HG02981 (cell line): ENCODE data around the gene ARFGEF3.

ENCODE experiments used
- ATAC-seq: cut with Tn5 transposase; IDR thresholded peaks from one replicate; pipeline ENCODE4 v1.9.1; 2021; ENCODE audit warnings: mild to moderate bottlenecking, moderate library complexity; ENCODE audit not compliant: unreplicated experiment

Gene ARFGEF3

GRCh38 chr6:138161088-138161337 lies 726 bp upstream of the ARFGEF3 start:
- no peak for ATAC-seq

GRCh38 chr6:138162111-138162954 lies 594 bp downstream of the ARFGEF3 start:
- ATAC-seq, result peak; percentile 14

GRCh38 chr6:138162955-138163575 lies 1.3 kb downstream of the ARFGEF3 start:
- ATAC-seq, result no peak

GRCh38 chr6:138175596-138175995 lies 13.9 kb downstream of the ARFGEF3 start:
- no peak for ATAC-seq

- no peak for ATAC-seq
Measured at GRCh38 chr6:138176652-138177232, 15.0 kb downstream of the ARFGEF3 start.

GRCh38 chr6:138182939-138183789 lies 21.4 kb downstream of the ARFGEF3 start:
- ATAC-seq, result no peak

- ATAC-seq, result no peak
Measured at GRCh38 chr6:138183790-138184134, 22.0 kb downstream of the ARFGEF3 start.

GRCh38 chr6:138184230-138184629 lies 22.5 kb downstream of the ARFGEF3 start:
- ATAC-seq, result no peak

- no peak for ATAC-seq
Measured at GRCh38 chr6:138187156-138187555, 25.4 kb downstream of the ARFGEF3 start.

- ATAC-seq, result no peak
Measured at GRCh38 chr6:138188278-138188941, 26.7 kb downstream of the ARFGEF3 start.

- ATAC-seq, result no peak
Measured at GRCh38 chr6:138194287-138194686, 32.5 kb downstream of the ARFGEF3 start.

GRCh38 chr6:138196122-138196738 lies 34.5 kb downstream of the ARFGEF3 start:
- no peak for ATAC-seq

GRCh38 chr6:138197570-138197969 lies 35.8 kb downstream of the ARFGEF3 start:
- ATAC-seq, result no peak

- ATAC-seq, result no peak
Measured at GRCh38 chr6:138198430-138199091, 36.8 kb downstream of the ARFGEF3 start.

- no peak for ATAC-seq
Measured at GRCh38 chr6:138201836-138202235, 40.1 kb downstream of the ARFGEF3 start.

- no peak for ATAC-seq
Measured at GRCh38 chr6:138203315-138203714, 41.6 kb downstream of the ARFGEF3 start.

GRCh38 chr6:138204303-138204702 lies 42.6 kb downstream of the ARFGEF3 start:
- ATAC-seq, result no peak

- ATAC-seq, result no peak
Measured at GRCh38 chr6:138204792-138205384, 43.1 kb downstream of the ARFGEF3 start.

GRCh38 chr6:138205437-138206094 lies 43.8 kb downstream of the ARFGEF3 start:
- ATAC-seq, result no peak
